Testis (tissue), 3 donors: ENCODE measurements around the gene NUP58. TPM values are rescaled to one million over a fixed set of nuclear protein-coding genes. Genes with fewer than 3 reads are reported as not detected.

ENCODE experiments used
- DNase-seq: peaks from one replicate; pipeline ENCODE4 v3.0.0-alpha.2; 2019
- H3K27ac ChIP-seq, 2 donors: fragments of 200-600 bp; sonication (generic); one replicate each; pipeline ENCODE4 v1.5.1; 2019
- H3K27me3 ChIP-seq: fragments of 200-600 bp; sonication (generic); one replicate; pipeline ENCODE4 v1.5.1; 2019
- H3K36me3 ChIP-seq: fragments of 200-600 bp; sonication (generic); one replicate; pipeline ENCODE4 v1.5.1; 2017; ENCODE audit warnings: low read depth; ENCODE audit errors: missing control alignments
- H3K4me1 ChIP-seq: fragments of 200-600 bp; sonication (generic); one replicate; pipeline ENCODE4 v1.5.1; 2019
- H3K4me3 ChIP-seq, 2 donors: fragments of 200-600 bp; sonication (generic); one replicate each; pipeline ENCODE4 v1.5.1; 2017 to 2019
- H3K9me3 ChIP-seq: fragments of 200-600 bp; sonication (generic); one replicate; pipeline ENCODE4 v1.5.1; 2017
- CTCF ChIP-seq, 3 experiments: fragments of 450-650 bp in 2 of 3; fragments of 200-600 bp in 1 of 3; sonication (generic) in 1 of 3; IDR thresholded peaks; one replicate each; pipeline ENCODE4 v1.5.1; 2016 to 2019; ENCODE audit warnings: antibody characterized with exemption in 3 of 3, mild to moderate bottlenecking in 2 of 3, moderate library complexity in 1 of 3
- POLR2A ChIP-seq: fragments of 450-650 bp; IDR thresholded peaks from one replicate; pipeline ENCODE4 v1.6.1; 2017; ENCODE audit warnings: antibody characterized with exemption, mild to moderate bottlenecking, moderate library complexity
- WGBS, 2 donors: methylation state at CpG; one replicate each; pipeline ENCODE4 v1.1.5; 2018; 5-methylcytosine and 5-hydroxymethylcytosine counted together
- intact Hi-C: fragments of 100-400 bp; cut with DNase I; formaldehyde crosslinking; loops from one replicate; pipeline ENCODE4 v1.15.1; 2023; ENCODE audit warnings: low total_unique reads
- polyA plus RNA-seq: library from polyadenylated mRNA; stranded (reverse); fragments of 350-450 nt; fragmentation: Illumina TruSeq; extraction: RNeasy Lipid Tissue Mini Kit (QIAGEN cat#74804); gene quantifications from one replicate; pipeline ENCODE4 v1.2.3, GENCODE V29; 2014; ENCODE audit warnings: low read depth, low replicate concordance; ENCODE audit not compliant: insufficient read depth
- total RNA-seq, 2 donors: library from RNA; depleted of rRNA; stranded (reverse); fragments of >200 nt; gene quantifications; one replicate each; pipeline ENCODE4 v1.2.3, GENCODE V29; 2016

The NUP58 gene
- total and polyA plus RNA-seq, 3 donors from 2014 or later: 90.9 to 237 (median 166) TPM

DNA sequence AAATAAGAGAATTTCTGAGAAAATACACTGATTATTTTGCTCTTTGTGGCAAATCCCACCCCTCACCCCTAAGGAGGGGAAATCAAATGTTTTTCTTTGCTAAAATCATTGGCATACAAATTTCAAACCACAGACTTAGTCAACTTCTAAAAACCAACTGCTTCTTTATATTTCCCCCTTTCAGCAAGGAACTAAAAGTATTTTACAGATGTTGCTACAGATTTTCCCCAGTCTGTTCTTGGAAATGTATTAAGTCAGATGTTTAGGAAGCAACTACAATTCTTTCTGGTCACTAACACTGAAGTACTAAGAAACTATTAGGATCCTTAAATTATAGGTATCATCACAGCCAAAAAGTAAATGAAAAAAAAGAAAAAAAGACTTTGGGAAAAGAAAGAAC is 21.0 kb upstream of the NUP58 start:
- Histone ChIP-seq H3K9me3 (no peaks in the 10 kb centered on the region), H3K27me3 (no peaks in the 10 kb centered on the region), H3K36me3 (no peaks in the 10 kb centered on the region), H3K27ac (no peak overlapping the region), H3K4me1 (no peaks in the 10 kb centered on the region), H3K4me3 (no peak overlapping the region)
- intact Hi-C loops: no loop called here
- DNase-seq: no peak
- no peak for TF ChIP-seq CTCF (IDR thresholded peaks at IDR 0.05)
- no peak for TF ChIP-seq POLR2A

DNA sequence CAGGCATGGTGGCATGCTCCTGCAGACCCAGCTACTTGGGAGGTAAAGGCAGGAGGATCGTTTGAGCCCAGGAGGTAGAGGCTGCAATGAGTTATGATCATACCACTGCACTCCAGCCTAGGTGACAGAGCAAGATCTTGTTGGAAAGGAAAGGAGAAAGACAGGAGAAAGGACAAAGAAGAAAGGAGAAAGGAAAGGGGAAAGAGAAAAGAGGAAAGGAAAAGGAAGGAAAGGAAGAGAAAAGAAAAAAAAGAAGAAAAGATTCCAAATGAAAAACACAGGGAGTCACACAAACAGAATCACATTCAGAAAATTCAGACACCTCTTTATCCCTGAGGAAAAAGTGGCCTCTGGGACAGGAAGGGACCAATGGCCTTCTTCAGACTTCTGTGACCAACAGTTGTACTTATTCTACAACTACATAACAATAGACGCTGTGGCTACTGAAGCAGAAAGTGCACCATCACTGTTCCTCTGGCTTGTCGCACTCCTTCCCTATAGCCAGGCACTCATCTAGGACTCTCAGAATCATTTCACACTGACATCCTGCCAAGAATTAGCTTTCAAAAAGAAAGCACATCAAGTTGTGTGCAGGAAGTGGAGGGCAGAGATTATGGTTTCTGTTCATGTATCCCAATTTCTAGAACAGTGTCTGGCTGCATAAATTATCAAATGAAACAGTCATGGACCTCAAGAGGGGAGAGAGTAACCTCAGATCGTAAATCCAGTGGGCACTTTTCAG is 20.1 kb upstream of the NUP58 start:
- no peak for DNase-seq
- H3K27me3 ChIP-seq: no peaks in the 10 kb centered on the region
- no peaks in the 10 kb centered on the region for H3K9me3 ChIP-seq
- peaks cover 7% of the 10 kb centered on the region for H3K4me1 ChIP-seq
- H3K27ac ChIP-seq: no peak overlapping the region
- no peaks in the 10 kb centered on the region for H3K36me3 ChIP-seq
- TF ChIP-seq POLR2A (no peak), CTCF (IDR thresholded peaks at IDR 0.05) (no peak)
- H3K4me3 ChIP-seq: no peak overlapping the region
- WGBS, 2 donors: 56 to 60% methylated on average over 4 of the region's 4 CpGs
- intact Hi-C loops: no loop called here

DNA sequence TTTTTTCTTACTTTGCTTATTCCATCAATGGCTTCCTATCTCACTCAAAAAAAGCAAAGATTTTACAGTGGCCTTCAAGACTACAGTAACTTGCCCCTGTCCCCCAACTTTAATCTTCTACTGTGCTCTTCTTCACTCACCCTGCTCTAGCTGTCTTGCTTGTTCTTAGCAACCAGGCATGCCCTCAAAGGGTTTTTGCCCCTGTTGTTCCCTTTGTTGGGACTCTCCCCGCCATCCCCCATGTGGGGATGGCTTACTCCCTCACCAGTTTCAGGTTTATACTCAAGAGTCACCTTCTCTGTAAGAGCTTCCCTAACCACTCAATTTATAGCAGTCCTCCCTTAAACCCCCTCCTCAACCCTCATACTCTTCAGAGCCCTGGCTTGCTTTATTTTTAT is 19.5 kb upstream of the NUP58 start:
- DNase-seq: no peak
- H3K9me3 ChIP-seq: no peaks in the 10 kb centered on the region
- 86 to 100% methylated on average over 1 of the region's 1 CpG for WGBS, 2 donors
- TF ChIP-seq POLR2A: no peak
- no peak for TF ChIP-seq CTCF (IDR thresholded peaks at IDR 0.05)
- no peaks in the 10 kb centered on the region for H3K36me3 ChIP-seq
- H3K27me3 ChIP-seq: no peaks in the 10 kb centered on the region
- intact Hi-C loops: no loop called here
- no peak overlapping the region for H3K27ac ChIP-seq
- no peak overlapping the region for H3K4me3 ChIP-seq
- peaks cover 7% of the 10 kb centered on the region for H3K4me1 ChIP-seq

DNA sequence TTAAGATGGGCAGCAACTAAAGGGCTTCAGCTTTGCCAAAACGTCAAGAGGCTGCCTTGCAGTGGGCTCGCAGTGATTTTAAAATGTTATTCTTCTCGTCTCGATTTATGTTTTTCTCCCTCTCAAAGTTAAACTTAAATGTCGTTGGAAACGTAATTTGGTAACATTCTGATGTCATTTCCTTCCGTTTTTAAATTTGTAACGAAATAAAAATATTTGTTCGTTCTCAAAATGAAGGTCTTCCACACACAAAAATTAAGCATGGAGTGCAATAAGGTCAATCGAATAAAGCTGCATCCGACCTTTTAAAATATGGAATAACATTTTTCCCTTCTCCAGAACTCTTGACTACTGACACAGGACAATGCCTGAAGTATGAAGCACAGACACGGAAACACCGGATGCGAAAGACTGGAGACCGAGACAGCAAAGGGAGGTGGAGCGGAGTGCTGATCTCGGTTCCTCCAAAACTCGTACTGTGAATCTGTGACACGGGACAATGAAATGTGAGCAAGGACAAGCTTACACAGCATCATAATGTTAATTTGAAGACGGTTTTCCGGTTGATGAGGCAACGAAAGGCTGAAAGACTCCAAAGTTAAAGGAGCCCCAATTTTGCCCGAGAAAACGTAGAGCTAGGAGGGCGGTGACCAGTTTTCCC is 15.0 kb upstream of the NUP58 start:
- Histone ChIP-seq H3K4me1 (peaks cover 7% of the 10 kb centered on the region), H3K27me3 (no peaks in the 10 kb centered on the region), H3K36me3 (no peaks in the 10 kb centered on the region), H3K27ac (peak overlapping the region; percentile 75), H3K4me3 (peak overlapping the region; percentile 63 to 87), H3K9me3 (no peaks in the 10 kb centered on the region)
- DNase-seq: peak; percentile 61
- intact Hi-C loops: no loop called here
- TF ChIP-seq POLR2A: no peak
- no peak for TF ChIP-seq CTCF (IDR thresholded peaks at IDR 0.05)
- 4 to 6% methylated on average over 21 to 25 of the region's 25 CpGs for WGBS, 2 donors
